NCI-H2107 treated with DMSO at 0.1 percent for 48 hours (cell line): ENCODE results near the gene SSU72.

Source experiments
- DNase-seq: peaks from one replicate; lab custom pipeline; 2025; ENCODE audit not compliant: unreplicated experiment; lab: John Stamatoyannopoulos, UW

SSU72 gene

DNA sequence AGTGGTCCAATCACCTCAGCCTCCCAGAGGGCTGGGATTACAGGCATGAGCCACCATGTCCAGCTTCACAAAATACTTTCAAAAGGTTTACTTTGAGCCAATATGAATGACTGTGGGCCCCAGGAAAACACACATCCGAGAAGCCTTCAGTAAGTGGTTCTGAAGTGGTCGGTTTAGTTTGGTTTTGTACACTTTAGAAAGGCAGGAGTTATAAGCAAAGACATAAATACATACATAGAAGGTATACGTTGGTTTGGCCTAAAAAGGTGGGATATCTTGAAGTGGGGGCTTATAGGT, 37.4 kb upstream of the SSU72 start:
- DNase-seq, result no peak

DNA sequence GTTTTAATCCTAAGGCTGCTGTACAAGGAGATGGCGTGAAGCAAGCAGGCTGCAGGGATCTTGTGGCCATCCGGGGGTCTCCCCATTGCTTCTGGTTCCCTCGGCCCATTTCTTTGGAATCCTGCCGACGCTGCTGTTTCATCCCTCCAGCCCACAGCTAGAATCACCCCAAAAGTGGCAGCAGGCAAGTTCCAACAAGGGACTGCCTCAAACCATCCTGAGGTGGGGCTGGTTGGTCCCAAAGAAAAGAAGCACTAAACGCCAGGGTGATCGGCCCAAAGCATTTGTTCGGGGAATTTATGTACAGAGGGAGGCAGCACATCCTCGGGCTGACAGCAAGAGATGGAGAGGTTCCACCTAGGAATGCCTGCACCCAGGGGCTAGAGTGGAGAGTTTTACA, 36.1 kb upstream of the SSU72 start:
- no peak for DNase-seq

DNA sequence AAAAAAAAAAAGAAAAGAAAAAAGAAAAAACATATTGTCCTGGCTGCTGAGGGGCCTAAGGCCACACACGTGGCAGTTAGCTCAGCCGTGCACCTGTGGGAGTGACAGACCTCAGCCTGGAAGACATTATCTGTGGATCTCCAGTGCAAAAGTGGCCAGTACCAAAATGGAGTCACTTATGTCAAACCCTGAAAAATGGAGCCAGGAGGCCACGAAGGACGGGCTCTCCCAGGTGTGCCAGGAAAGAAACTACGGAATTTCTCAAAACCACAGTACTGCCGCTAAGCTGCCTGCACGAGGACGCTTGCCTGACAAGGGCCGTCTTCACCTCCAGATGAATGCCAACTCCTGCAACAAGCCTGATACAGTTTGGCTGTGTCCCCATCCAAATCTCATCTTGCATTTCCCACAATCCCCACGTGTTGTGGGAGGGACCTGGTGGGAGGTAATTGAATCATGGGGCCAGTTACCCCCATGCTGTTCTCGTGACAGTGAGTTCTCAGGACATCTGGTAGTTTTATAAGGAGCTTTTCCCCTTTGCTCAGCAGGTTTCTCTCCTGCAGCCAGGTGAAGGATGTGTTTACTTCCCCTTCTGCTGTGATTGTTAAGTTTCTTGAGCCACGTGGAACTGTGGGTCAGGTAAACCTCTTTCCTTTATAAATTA, 35.3 kb upstream of the SSU72 start:
- no peak for DNase-seq

- DNase-seq, result no peak
Observed at GRCh38 chr1:1606232-1606631, 31.6 kb upstream of the SSU72 start.

GRCh38 chr1:1605724-1606123, 31.1 kb upstream of the SSU72 start:
- no peak for DNase-seq

- DNase-seq, result no peak
Observed at GRCh38 chr1:1605034-1605591, 30.4 kb upstream of the SSU72 start.

- DNase-seq, result no peak
Observed at GRCh38 chr1:1604374-1605033, 29.8 kb upstream of the SSU72 start.

- no peak for DNase-seq
Observed at GRCh38 chr1:1603671-1604373, 29.2 kb upstream of the SSU72 start.

DNA sequence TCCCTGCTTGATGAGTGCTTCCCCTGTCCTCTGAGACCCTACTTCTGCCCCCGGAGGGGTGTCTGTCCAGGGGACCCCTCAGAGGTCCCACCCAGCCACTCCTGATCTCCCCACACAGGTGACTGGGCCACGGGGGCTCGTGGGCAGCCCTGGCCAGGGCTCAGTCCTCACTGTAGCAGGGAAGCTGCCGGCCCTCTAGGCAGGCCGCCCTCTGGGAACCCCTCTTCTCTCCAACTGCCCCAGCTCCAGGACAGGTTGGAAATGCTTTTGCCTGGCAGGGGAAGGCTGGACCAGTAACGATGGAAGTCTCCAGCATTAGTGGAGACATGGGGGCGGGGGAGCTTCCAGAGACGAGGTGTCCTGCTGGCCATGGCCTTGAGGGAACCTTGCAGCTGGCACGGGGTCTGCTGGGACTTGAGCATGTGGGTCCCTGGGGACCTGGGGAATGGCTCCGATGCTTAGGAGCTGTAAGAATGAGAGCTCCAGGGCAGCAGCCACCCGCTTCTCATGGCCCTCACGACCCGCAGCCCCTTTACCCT, 28.4 kb upstream of the SSU72 start:
- no peak for DNase-seq

GRCh38 chr1:1602304-1602967, 27.8 kb upstream of the SSU72 start:
- DNase-seq, result no peak

GRCh38 chr1:1601564-1602303, 27.1 kb upstream of the SSU72 start:
- no peak for DNase-seq

DNA sequence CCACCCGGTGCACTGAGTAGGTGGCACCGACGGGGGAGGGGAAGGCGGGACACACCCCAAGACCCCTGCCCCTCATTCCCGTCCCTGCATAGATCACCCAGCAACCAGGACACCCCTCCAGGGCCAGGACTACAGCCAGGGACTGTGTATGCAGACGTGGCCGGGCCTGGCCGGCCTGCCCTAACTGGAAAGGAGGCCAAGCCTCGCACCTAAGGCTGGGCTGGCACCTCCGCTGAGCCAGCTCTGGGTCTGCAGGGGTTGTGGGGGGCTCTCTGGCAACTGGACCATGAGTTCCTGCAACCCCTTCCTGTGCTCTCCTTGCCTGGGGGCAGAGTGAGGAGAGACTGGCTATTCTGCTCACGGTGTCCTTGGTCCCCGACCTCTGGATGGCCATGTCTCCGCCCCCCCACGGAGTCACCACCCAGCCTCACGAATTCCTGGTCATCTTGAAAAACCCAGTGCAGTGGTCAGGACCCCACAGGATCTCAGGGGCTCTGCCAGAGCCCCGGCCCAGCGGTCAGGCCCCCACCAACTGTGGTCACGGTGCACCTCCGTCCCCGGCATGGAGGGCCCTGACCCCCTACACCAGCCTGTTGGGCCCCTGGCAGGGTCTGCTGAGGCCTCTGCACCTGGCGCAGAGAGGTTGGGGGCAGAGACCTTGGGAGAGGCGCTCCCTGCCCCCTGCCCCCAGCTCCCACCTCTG, 26.3 kb upstream of the SSU72 start:
- DNase-seq, result no peak

DNA sequence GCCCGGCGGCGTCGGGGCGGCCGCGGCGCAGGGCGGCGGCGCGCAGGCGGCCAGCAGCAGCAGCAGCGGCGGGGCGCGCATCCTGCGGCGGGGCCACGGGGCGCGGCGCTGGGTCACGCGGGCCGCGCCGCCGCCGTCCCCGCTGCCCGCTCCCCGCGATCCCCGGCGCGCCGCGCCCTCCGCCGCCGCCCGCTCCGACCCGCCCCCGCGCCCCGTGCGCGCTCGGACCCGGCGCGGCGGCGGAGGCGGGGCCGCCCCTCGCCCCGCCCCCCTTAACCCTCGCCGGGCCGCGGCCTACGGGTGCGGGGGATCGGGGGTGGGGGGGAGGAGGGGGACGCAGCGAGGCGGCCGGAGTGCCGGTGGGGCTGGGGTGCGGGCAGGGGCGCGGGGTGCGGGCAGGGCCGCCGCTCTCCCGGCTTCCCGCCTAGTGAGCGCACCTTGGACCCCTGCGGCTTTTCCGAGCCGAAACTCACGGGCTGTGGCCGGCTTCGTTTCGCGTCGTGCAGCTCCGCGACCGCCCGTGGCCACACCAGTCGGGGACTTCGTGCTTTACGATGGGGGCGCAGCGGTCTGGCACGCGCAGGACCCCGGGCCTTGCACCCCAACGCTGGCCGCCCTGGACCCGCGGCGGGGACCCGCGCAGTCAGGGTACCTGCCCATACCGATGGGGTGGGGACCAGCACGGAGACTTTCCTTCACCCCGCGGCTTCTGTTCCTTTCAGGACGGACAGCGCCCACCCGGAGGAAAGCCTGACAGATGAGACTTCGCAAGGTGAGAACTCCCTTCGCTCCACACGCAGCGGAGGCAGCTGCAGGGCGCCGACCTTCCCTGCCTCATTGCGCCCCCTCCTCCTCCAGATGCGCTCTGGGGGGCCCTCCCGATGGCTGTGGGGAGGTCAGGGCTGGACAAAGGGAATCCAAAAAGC, 25.5 kb upstream of the SSU72 start, which contains the start of gene FNDC10:
TSS of gene FNDC10 (minus strand) at position 201 of the 926 bp plus-strand sequence. CDS start at position 81, 120 bp downstream.
- DNase-seq, result no peak

GRCh38 chr1:1599030-1599934, 24.6 kb upstream of the SSU72 start:
- DNase-seq, result no peak

DNA sequence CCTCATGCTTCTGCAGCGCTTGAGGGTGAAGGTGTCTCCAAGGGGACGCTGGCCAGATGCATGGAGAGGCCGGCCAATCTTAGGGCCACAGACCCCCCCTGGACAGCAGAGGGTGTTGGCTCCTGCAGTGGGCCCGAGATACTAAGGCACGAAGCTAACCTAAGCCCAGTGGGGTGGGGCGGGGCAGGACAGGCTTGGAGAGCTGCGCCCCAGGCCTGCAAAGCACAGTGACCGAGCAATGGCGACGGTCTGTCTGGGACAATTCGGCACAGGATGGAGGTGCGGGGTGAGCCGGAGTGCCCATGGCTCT, 24.0 kb upstream of the SSU72 start:
- DNase-seq, result no peak

- no peak for DNase-seq
Observed at GRCh38 chr1:1598051-1598719, 23.5 kb upstream of the SSU72 start.

DNA sequence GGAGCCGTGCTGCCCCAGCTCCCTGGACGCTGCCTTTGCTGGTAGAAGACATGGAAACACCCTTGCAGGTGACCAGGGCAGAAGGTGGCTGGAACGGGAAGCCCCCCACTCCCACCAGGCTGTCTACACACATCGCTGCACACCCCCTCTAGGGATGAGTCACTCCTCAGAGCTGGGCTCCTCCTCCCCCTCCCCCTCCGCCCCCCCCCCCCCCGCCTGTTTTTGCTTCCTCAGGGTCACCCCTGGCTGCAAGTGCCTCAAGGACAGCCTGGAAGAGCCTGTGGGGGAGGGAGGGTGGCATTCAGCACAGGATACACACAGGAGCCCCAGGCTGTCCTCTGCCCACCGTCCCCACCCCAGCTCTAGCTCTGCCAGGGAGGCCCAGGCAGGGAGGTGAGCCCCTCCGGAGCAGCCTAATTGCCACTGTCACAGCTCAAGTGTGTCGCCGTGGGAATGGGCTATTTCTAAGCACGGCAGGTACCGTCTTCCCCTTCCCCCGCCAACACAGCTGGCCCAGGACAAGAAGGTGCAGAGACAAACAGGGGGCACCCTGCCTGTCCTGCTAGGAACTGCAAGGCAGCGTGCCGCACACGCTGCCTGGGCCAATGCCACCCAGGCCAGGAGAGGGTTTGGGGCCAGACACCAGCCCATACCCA, 22.7 kb upstream of the SSU72 start:
- no peak for DNase-seq
